MCF 10A (cell line): ENCODE data around the gene SLC16A7. TPM values are rescaled to one million over a fixed set of nuclear protein-coding genes. Genes with fewer than 3 reads are reported as not detected.

Experiments used
- BruUV-seq: library from RNA; stranded (reverse); fragments of 400-500 nt; replicated peaks from 2 replicates; lab custom pipeline; 2021; lab: Mats Ljungman, UMichigan
- CTCF ChIA-PET: fragments of 300-600 bp; sonication (Branson Sonifier 250); formaldehyde crosslinking; extraction: SDS; loops from one replicate; lab custom pipeline; 2021; ENCODE audit warnings: antibody characterized with exemption, inconsistent platforms; lab: Yijun Ruan, JAX
- POLR2A ChIA-PET: fragments of 300-600, 350-650 bp; sonication (Branson Sonifier 250); formaldehyde crosslinking; extraction: SDS; loops from one replicate; lab custom pipeline; 2020; ENCODE audit warnings: antibody characterized with exemption, inconsistent platforms; lab: Yijun Ruan, JAX
- DNase-seq: peaks from one replicate; pipeline ENCODE4 v3.0.0-alpha.2; 2018; ENCODE audit not compliant: unreplicated experiment
- H3K27ac Mint-ChIP-seq: one replicate; pipeline ENCODE4 v1.8.0; 2022; ENCODE audit warnings: mild to moderate bottlenecking, low read depth, mixed read lengths; ENCODE audit not compliant: unreplicated experiment
- H3K27me3 Mint-ChIP-seq: one replicate; pipeline ENCODE4 v1.8.0; 2022; ENCODE audit warnings: mixed read lengths; ENCODE audit not compliant: insufficient read depth, unreplicated experiment
- H3K36me3 Mint-ChIP-seq: one replicate; pipeline ENCODE4 v1.8.0; 2022; ENCODE audit warnings: mild to moderate bottlenecking, moderate library complexity, mixed read lengths; ENCODE audit not compliant: insufficient read depth, unreplicated experiment
- H3K4me1 Mint-ChIP-seq: one replicate; pipeline ENCODE4 v1.8.0; 2022; ENCODE audit warnings: mixed read lengths; ENCODE audit not compliant: insufficient read depth, unreplicated experiment
- H3K4me3 Mint-ChIP-seq: one replicate; pipeline ENCODE4 v1.8.0; 2022; ENCODE audit warnings: mild to moderate bottlenecking, moderate library complexity, mixed read lengths; ENCODE audit not compliant: unreplicated experiment
- H3K9me3 Mint-ChIP-seq: one replicate; pipeline ENCODE4 v1.8.0; 2022; ENCODE audit warnings: mixed read lengths; ENCODE audit not compliant: unreplicated experiment
- CTCF ChIP-seq: fragments of 200-600 bp; IDR thresholded peaks from one replicate; pipeline ENCODE4 v1.8.0; 2022; ENCODE audit warnings: antibody characterized with exemption, mild to moderate bottlenecking; ENCODE audit not compliant: unreplicated experiment
- intact Hi-C: fragments of 100-400 bp; cut with micrococcal nuclease; formaldehyde crosslinking; loops from 2 replicates; pipeline ENCODE4 v1.14.1; 2022
- total RNA-seq: library from RNA; stranded (reverse); gene quantifications from 2 replicates; pipeline ENCODE4 v1.2.3, GENCODE V29; 2022

SLC16A7 gene
- total RNA-seq, 1 experiment from 2014 or later = 32.6 TPM

GRCh38 chr12:59652130-59652529, 56.3 kb downstream of the SLC16A7 start:
- POLR2A ChIA-PET = interaction anchor here (0.7 to 1.9 kb wide), 5 partner anchors 10 to 111 kb away, joined by 3 to 11 read pairs (median 4); partner anchors contain the start of gene SLC16A7
- Mint-ChIP-seq H3K9me3 (peaks cover 8% of the 10 kb centered on the region), H3K4me1 (peaks cover 21% of the 10 kb centered on the region), H3K27me3 (no peaks in the 10 kb centered on the region), H3K4me3 (no peak overlapping the region), H3K36me3 (no peaks in the 10 kb centered on the region), H3K27ac (no peak overlapping the region)
- intact Hi-C loops = no loop called here
- CTCF ChIA-PET = interaction anchor here (2.2 kb wide), 1 partner anchor 15 kb away, joined by 5 read pairs; no protein-coding TSS in a partner anchor
- no peak for TF ChIP-seq CTCF
- no peak for DNase-seq
- no TSS peak for BruUV-seq

GRCh38 chr12:59654061-59654460, 58.2 kb downstream of the SLC16A7 start:
- no TSS peak for BruUV-seq

GRCh38 chr12:59657266-59657665, 61.4 kb downstream of the SLC16A7 start:
- no TSS peak for BruUV-seq
- no peaks in the 10 kb centered on the region for H3K27me3 Mint-ChIP-seq

More at GRCh38 chr12:59654061-59654460, 58.2 kb downstream of the SLC16A7 start:
- Mint-ChIP-seq H3K4me3 (no peak overlapping the region), H3K27ac (no peak overlapping the region), H3K27me3 (no peaks in the 10 kb centered on the region), H3K9me3 (no peaks in the 10 kb centered on the region), H3K4me1 (peaks cover 21% of the 10 kb centered on the region), H3K36me3 (no peaks in the 10 kb centered on the region)
- intact Hi-C loops = no loop called here
- no peak for TF ChIP-seq CTCF
- ChIA-PET CTCF (interaction anchor here (0.6 kb wide), 1 partner anchor 225 kb away, joined by 3 read pairs; no protein-coding TSS in a partner anchor), POLR2A (interaction anchor here (1.2 kb wide), 1 partner anchor 56 kb away, joined by 4 read pairs; no protein-coding TSS in a partner anchor)
- DNase-seq = no peak

More at GRCh38 chr12:59657266-59657665, 61.4 kb downstream of the SLC16A7 start:
- no peaks in the 10 kb centered on the region for H3K36me3 Mint-ChIP-seq
- no peak for TF ChIP-seq CTCF
- DNase-seq = no peak
- intact Hi-C loops = no loop called here
- H3K27ac Mint-ChIP-seq = no peak overlapping the region
- ChIA-PET CTCF (interaction anchor here (1.2 kb wide), 1 partner anchor 50 kb away, joined by 4 read pairs; no protein-coding TSS in a partner anchor), POLR2A (interaction anchor here (1.2 to 1.9 kb wide), 2 partner anchors 42 to 61 kb away, joined by 3 to 7 read pairs; partner anchors contain the start of gene SLC16A7)
- no peaks in the 10 kb centered on the region for H3K9me3 Mint-ChIP-seq
- no peak overlapping the region for H3K4me3 Mint-ChIP-seq
- peaks cover 5% of the 10 kb centered on the region for H3K4me1 Mint-ChIP-seq
